HG03175 (cell line): Measurements from ENCODE around the gene PHF21A.

Source experiments
- ATAC-seq: cut with Tn5 transposase; IDR thresholded peaks from one replicate; pipeline ENCODE4 v1.9.1; 2021; ENCODE audit warnings: mild to moderate bottlenecking, moderate library complexity; ENCODE audit not compliant: unreplicated experiment

PHF21A gene

GRCh38 chr11:46079662-46080061, 41.6 kb downstream of the PHF21A start:
- no peak for ATAC-seq

GRCh38 chr11:46075928-46076327, 45.3 kb downstream of the PHF21A start:
- ATAC-seq: no peak

GRCh38 chr11:46075168-46075567, 46.1 kb downstream of the PHF21A start:
- ATAC-seq: no peak

DNA sequence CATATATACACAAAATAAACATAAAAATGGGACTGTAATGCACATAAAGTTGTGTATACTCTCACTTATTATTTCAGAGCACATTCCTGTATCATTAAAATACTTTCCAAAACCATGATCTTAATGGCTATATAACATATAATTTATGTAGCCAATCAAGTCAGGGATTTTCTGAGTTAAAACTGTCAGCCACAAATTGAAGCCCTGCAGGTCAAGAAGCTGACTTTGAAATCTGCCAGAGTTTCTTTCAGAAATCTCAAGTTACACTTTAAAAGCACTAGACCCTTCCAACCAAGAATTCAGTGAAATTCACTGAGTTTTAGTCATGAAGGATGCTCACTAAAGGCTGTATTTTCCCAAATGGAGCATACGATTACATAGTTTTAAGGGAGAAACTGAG, 47.6 kb downstream of the PHF21A start:
- ATAC-seq: no peak

DNA sequence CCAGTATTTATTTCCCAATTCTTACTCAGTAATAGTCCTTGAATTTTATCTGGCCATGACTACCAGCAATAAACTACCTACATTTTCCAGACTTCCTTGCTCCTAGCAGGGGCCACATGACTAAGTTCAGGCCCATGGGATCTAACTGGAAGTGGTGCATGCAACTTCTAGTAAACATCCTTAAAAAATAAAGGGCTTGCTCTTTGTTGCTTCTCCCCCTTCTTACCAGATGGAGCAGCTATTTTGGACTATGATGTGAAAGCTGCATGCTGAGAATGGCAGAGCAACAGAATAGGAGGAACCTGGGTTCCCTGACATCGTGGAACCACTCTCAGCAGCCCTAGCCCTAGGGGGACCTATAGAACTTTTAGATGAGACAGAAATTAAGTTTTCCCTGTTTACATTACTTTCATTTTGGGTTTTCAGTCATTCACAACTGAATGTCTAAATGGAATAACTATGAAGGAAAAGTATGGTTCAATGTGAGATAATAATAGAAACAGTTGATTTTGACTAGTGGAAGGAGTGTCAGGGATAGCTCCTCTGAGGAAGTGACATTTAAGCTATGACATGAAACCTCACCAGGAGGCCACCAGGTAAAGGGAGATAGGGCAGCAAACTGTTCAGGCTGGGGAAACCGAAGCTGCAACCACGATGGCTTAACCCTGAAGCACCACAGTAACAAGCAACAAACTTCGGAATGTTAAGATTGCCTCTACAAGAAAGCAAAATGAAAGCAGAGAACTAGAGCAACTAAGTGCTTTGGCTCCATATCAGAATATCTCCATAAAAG, 48.9 kb downstream of the PHF21A start:
- ATAC-seq: no peak

GRCh38 chr11:46071091-46071490, 50.2 kb downstream of the PHF21A start:
- ATAC-seq: no peak

GRCh38 chr11:46069595-46069994, 51.7 kb downstream of the PHF21A start:
- ATAC-seq: no peak

- no peak for ATAC-seq
Observed at GRCh38 chr11:46066335-46066734, 54.9 kb downstream of the PHF21A start.

DNA sequence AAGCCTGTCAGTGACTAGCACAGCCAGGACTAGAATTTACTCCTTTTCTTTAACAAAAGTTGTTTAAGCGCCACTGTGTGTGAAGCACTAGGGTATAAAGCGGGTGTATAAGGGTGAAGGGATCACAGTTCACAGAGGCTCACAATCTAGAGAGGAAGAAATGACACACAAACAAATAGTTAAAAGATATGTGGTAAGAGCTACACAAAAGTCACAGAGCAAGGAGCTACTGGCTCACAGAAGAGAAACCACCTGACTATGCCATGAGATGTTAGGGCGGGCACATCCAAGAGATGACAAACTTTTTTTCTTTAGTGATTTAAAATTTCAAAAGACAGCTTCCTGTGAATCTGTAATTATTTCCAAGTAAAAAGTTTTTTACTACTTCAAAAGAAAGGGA, 55.6 kb downstream of the PHF21A start:
- no peak for ATAC-seq

DNA sequence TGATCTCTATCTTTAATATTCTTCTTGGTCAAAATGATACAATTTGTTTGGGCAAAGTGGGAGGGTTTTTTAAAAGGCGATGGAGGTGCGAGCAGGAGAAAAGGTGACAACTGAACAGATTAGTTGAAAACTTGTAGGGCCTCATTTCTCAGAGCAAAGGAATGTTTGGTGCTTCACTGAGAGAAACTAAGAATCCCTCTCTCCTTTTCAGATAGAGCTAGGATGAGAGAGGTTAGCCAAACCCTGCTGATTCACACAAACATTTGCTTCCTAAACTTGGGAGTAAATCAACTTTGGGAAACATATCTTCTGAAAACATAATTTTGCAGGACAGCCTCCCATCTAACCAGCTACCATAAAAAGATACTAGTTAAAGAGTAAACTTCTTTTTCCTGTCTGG, 57.0 kb downstream of the PHF21A start:
- no peak for ATAC-seq

GRCh38 chr11:46063138-46063537, 58.1 kb downstream of the PHF21A start:
- ATAC-seq: no peak

DNA sequence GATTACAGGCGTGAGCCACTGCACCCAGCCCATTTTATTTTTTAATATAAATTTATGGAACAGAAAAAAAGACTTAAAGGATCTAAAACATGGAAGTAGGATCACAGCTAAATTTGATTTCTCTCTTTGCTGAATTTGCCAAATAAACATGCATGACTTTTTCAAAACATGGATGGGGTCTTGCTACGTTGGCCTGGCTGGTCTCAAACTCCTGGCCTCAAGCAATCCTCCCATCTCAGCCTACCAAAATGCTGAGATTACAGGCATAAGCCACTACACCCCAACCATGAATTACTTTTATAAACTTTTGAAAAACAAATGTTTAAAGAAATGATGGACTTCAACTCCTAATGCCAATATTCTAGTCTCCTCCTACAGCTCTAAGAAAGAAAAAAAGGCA, 61.2 kb downstream of the PHF21A start:
- no peak for ATAC-seq

GRCh38 chr11:46057489-46057888, 63.8 kb downstream of the PHF21A start:
- ATAC-seq: no peak

DNA sequence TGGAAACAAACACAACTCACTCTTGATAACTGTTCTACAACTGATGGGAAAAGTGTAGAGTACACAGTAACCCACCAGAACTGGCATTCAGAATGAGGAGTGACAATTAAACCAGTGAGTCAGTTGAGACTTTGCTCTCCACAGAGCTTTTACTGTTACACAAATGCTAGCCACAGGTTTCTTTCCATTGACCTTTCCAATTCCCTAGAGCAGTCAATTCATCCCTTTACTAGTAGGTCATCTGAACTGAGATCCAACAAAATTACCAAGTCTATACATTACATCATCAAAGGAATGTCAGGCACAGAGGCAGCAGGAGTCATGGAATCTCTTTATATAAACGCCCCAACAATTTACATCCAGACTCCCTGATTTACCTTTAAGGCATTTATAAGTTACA, 65.9 kb downstream of the PHF21A start:
- ATAC-seq: no peak

DNA sequence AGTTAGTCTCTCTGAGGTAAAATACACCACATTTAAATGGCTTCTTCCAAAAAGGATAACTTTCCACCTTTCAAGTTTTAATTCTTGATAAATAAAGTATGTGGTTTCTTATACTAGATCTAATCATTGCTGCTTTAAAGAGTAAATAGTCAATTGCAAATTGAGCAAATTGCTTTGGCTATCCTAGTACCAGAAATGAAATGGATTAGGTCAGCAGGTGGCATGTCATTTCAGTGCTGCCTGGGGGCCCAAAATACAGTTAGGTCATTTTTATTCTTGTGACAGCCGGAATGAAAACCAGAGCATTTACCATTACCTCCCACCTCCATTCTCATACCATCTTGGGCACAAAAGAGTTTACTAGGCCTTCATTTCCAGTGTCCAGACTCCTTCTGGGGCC, 70.2 kb downstream of the PHF21A start:
- ATAC-seq: no peak

DNA sequence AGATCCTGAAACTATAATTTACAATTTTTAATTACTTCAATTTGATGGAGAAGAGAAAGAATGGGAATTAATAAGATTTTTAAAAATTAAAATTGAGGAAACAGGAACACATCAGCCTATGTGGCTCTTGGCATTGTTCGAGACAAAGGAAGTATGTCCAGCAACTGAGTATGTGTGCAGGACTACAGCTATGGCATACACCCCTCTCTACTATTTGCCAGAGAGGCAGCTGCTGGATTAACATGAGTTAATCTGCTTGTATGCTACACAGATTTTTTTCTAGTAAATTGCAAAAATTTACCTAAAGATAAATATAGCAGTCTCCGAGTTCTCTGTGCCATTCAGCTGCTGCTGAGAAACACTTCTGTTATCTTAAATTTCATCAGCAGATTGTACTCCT, 70.6 kb downstream of the PHF21A start:
- ATAC-seq: no peak

DNA sequence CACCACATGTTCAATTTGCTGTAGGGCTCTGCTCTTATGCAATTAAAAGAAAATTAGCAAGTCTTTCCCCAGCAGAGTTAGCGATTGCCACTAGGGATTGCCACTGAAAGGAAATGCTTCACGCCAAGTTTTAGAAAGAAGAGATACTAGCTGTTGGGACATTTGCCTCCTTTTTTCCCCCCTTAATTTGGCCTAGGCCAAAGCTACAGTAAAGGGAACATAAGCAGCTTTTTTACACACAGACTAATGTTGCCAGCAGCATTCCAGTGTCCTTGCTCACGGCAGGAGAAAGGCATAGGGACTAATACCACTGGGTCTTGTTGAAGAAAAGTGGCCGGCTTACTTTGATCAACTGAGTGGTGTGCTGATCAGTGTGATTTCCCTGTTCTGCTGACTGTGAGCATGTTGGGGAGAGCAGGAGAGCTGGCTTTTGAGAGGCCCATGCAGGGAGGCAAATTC, 71.2 kb downstream of the PHF21A start:
- ATAC-seq: no peak

DNA sequence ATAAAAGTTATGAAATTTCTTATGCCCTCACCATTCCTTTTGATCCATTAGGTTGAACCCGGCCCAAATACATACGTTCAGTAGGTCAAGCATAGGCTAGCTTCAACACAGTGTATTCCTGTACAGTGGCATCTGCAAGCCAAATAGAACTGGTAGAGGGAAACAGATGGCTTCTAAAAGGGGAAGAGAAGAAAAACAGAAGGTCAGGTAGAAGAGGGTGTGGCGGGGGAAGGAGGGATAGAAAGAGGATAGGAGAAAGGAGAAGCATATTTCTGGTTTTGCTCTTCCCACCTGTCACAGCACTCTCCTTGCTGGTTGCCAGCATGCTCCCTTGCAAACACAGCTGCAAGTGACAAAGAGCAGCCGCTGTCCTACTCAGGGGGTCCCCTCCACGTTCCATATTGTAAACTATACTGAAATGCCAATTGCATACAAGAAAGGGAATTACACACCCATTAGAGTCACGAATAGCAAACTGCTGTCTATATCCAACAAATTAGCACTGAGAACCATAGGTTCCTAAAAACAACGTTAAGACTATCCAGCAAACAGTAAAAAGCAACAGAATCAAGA, 71.8 kb downstream of the PHF21A start:
- no peak for ATAC-seq

DNA sequence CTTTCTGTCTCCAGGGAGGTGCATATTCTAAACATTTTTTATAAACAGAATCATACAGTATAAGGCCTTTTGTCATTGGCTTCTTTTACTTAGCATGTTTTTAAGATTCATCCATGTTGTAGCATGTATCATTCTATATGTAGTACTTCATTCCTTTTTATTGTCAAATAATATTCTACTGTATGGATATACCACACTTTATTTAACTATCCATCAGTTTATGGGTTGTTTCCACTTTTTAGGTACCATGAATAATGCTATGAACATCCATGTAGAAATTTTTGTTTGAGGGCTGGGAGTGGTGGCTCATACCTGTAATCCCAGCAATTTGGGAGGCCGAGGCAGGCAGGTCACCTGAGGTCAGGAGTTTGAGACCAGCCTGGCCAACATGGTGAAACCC, 73.1 kb downstream of the PHF21A start:
- no peak for ATAC-seq

GRCh38 chr11:46047520-46047919, 73.7 kb downstream of the PHF21A start:
- no peak for ATAC-seq

DNA sequence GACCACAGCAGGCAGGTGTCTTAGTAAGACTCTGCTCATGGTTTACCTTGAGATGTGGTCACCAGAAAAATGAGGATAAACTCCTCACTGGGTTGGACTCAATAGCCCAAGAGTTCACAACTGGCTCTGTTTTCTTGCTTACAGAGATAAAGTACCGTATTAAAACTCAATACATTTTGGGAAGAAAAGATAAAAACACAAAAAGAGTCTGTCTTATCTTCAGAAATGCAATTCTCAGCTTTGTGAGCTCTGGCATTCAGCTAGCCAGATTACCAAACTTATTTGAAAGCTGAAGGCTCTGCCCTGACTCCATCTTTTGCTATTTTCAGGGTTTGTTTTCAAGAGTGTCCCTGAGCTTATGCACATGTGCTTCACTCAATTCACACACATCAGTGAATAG, 75.4 kb downstream of the PHF21A start:
- ATAC-seq: no peak

GRCh38 chr11:46044601-46045000, 76.7 kb downstream of the PHF21A start:
- no peak for ATAC-seq

GRCh38 chr11:46039990-46040389, 81.3 kb downstream of the PHF21A start:
- ATAC-seq: no peak
